WERI-Rb-1 (cell line): ENCODE measurements around the gene NDE1.

Experiments
- DNase-seq: peaks from one replicate; pipeline ENCODE4 v3.0.0-alpha.2; 2020
- H3K27ac ChIP-seq: fragments of 250-450 bp; sonication (Bioruptor Pico); 2 replicates; pipeline ENCODE4 v1.5.1; 2020; ENCODE audit warnings: mild to moderate bottlenecking, moderate library complexity
- H3K27me3 ChIP-seq: fragments of 250-450 bp; sonication (Bioruptor Pico); 2 replicates; pipeline ENCODE4 v1.5.1; 2021; ENCODE audit warnings: mild to moderate bottlenecking, low read depth, moderate library complexity; ENCODE audit not compliant: insufficient read depth, severe bottlenecking
- H3K36me3 ChIP-seq: fragments of 250-450 bp; sonication (Bioruptor Pico); 2 replicates; pipeline ENCODE4 v1.5.1; 2020; ENCODE audit warnings: mild to moderate bottlenecking, moderate library complexity
- H3K4me3 ChIP-seq: 2 replicates; pipeline ENCODE4 v1.5.1; 2011; ENCODE audit warnings: low read depth, mild to moderate bottlenecking, control low read depth, low read length
- H3K9me3 ChIP-seq: fragments of 250-450 bp; sonication (Bioruptor Pico); 2 replicates; pipeline ENCODE4 v1.5.1; 2021; ENCODE audit warnings: mild to moderate bottlenecking, moderate library complexity; ENCODE audit not compliant: severe bottlenecking
- CTCF ChIP-seq: IDR thresholded peaks from 2 replicates; pipeline ENCODE4 v1.5.1; 2011; ENCODE audit warnings: low read depth, mild to moderate bottlenecking, control low read depth, inconsistent platforms, low read length

Gene NDE1

GRCh38 chr16:15772579-15773293, 122.7 kb downstream of the NDE1 start:
- no peak for DNase-seq
- no peaks in the 10 kb centered on the region for H3K36me3 ChIP-seq
- H3K4me3 ChIP-seq = no peak overlapping the region
- no peaks in the 10 kb centered on the region for H3K9me3 ChIP-seq
- no peaks in the 10 kb centered on the region for H3K27me3 ChIP-seq
- no peak overlapping the region for H3K27ac ChIP-seq
- no peak for TF ChIP-seq CTCF

- no peak for DNase-seq
- no peak overlapping the region for H3K27ac ChIP-seq
- H3K4me3 ChIP-seq = no peak overlapping the region
- no peaks in the 10 kb centered on the region for H3K27me3 ChIP-seq
- no peak for TF ChIP-seq CTCF
- H3K36me3 ChIP-seq = no peaks in the 10 kb centered on the region
- no peaks in the 10 kb centered on the region for H3K9me3 ChIP-seq
Observed at GRCh38 chr16:15773968-15774367, 123.9 kb downstream of the NDE1 start.

GRCh38 chr16:15775209-15775608, 125.2 kb downstream of the NDE1 start:
- H3K4me3 ChIP-seq = no peak overlapping the region
- H3K36me3 ChIP-seq = no peaks in the 10 kb centered on the region
- no peak for DNase-seq
- H3K27ac ChIP-seq = no peak overlapping the region
- no peaks in the 10 kb centered on the region for H3K27me3 ChIP-seq
- TF ChIP-seq CTCF = no peak
- H3K9me3 ChIP-seq = no peaks in the 10 kb centered on the region

- no peak for TF ChIP-seq CTCF
- no peaks in the 10 kb centered on the region for H3K9me3 ChIP-seq
- DNase-seq = no peak
Observed at GRCh38 chr16:15775663-15776304, 125.7 kb downstream of the NDE1 start.

More at GRCh38 chr16:15775663-15776304, 125.7 kb downstream of the NDE1 start:
- Histone ChIP-seq H3K4me3 (no peak overlapping the region), H3K36me3 (no peaks in the 10 kb centered on the region), H3K27me3 (no peaks in the 10 kb centered on the region), H3K27ac (no peak overlapping the region)
